GM21447 (cell line): ENCODE data around the gene RUVBL2.

ENCODE experiments used
- ATAC-seq: cut with Tn5 transposase; IDR thresholded peaks from one replicate; pipeline ENCODE4 v1.9.1; 2021; ENCODE audit not compliant: unreplicated experiment

Gene RUVBL2

GRCh38 chr19:48963371-48964204 lies 30.1 kb upstream of the RUVBL2 start:
- peak; percentile 32 for ATAC-seq

- ATAC-seq: no peak
Observed at GRCh38 chr19:48964205-48965039, 29.3 kb upstream of the RUVBL2 start.

- ATAC-seq: peak; percentile 35
Observed at GRCh38 chr19:48965040-48965805, 28.5 kb upstream of the RUVBL2 start, which contains the start of gene FTL. Gene FTL, plus strand, starts transcription at chr19:48965309. Its CDS starts 199 bp downstream, at chr19:48965508.

- ATAC-seq: peak; percentile 16
Observed at GRCh38 chr19:48965806-48966540, 27.7 kb upstream of the RUVBL2 start.

GRCh38 chr19:48966541-48967345 lies 26.9 kb upstream of the RUVBL2 start:
- no peak for ATAC-seq

GRCh38 chr19:48967346-48968178 lies 26.1 kb upstream of the RUVBL2 start:
- no peak for ATAC-seq

- ATAC-seq: no peak
Observed at GRCh38 chr19:48968179-48968661, 25.5 kb upstream of the RUVBL2 start.

GRCh38 chr19:48968813-48969218 lies 24.9 kb upstream of the RUVBL2 start:
- ATAC-seq: no peak

- no peak for ATAC-seq
Observed at GRCh38 chr19:48969276-48970138, 24.2 kb upstream of the RUVBL2 start.

- no peak for ATAC-seq
Observed at GRCh38 chr19:48970139-48970766, 23.4 kb upstream of the RUVBL2 start.

- ATAC-seq: no peak
Observed at GRCh38 chr19:48970923-48971395, 22.7 kb upstream of the RUVBL2 start.

GRCh38 chr19:48975947-48976847 lies 17.5 kb upstream of the RUVBL2 start:
- no peak for ATAC-seq

GRCh38 chr19:48977061-48977460 lies 16.6 kb upstream of the RUVBL2 start:
- ATAC-seq: no peak

GRCh38 chr19:48982280-48982679 lies 11.4 kb upstream of the RUVBL2 start:
- no peak for ATAC-seq

GRCh38 chr19:48985711-48986110 lies 8.0 kb upstream of the RUVBL2 start:
- no peak for ATAC-seq

GRCh38 chr19:48986211-48986610 lies 7.5 kb upstream of the RUVBL2 start:
- no peak for ATAC-seq
